ENCODE measurements around the gene LIPI.

Gene LIPI

GRCh38 chr21:14086553-14086952 is 124.2 kb downstream of the LIPI start:
- no peak overlapping the region for H3K4me3 ChIP-seq (replicated peaks; ENCODE audit: low read depth, low read length)
- no peak for TF ChIP-seq CTCF (IDR thresholded peaks at IDR 0.05; ENCODE audit: low read length, missing control alignments)
- DNase-seq (ENCODE audit: low read depth) = no peak

- DNase-seq (ENCODE audit: low read depth) = no peak
- TF ChIP-seq CTCF (IDR thresholded peaks at IDR 0.05; ENCODE audit: low read length, missing control alignments) = no peak
- H3K4me3 ChIP-seq (replicated peaks; ENCODE audit: low read depth, low read length) = no peak overlapping the region
Observed at GRCh38 chr21:14084701-14085100, 126.1 kb downstream of the LIPI start.

- no peak overlapping the region for H3K4me3 ChIP-seq (replicated peaks; ENCODE audit: low read depth, low read length)
- no peak for TF ChIP-seq CTCF (IDR thresholded peaks at IDR 0.05; ENCODE audit: low read length, missing control alignments)
- no peak for DNase-seq (ENCODE audit: low read depth)
Observed at GRCh38 chr21:14084068-14084501, 126.7 kb downstream of the LIPI start.

- DNase-seq (ENCODE audit: low read depth) = no peak
- TF ChIP-seq CTCF (IDR thresholded peaks at IDR 0.05; ENCODE audit: low read length, missing control alignments) = no peak
- no peak overlapping the region for H3K4me3 ChIP-seq (replicated peaks; ENCODE audit: low read depth, low read length)
Observed at GRCh38 chr21:14080764-14081096, 130.0 kb downstream of the LIPI start.

- H3K4me3 ChIP-seq (replicated peaks; ENCODE audit: low read depth, low read length) = no peak overlapping the region
- no peak for DNase-seq (ENCODE audit: low read depth)
- TF ChIP-seq CTCF (IDR thresholded peaks at IDR 0.05; ENCODE audit: low read length, missing control alignments) = no peak
Observed at GRCh38 chr21:14080040-14080763, 130.6 kb downstream of the LIPI start.

GRCh38 chr21:14078746-14079375 is 131.9 kb downstream of the LIPI start:
- DNase-seq (ENCODE audit: low read depth) = no peak
- TF ChIP-seq CTCF (IDR thresholded peaks at IDR 0.05; ENCODE audit: low read length, missing control alignments) = no peak
- no peak overlapping the region for H3K4me3 ChIP-seq (replicated peaks; ENCODE audit: low read depth, low read length)
